Measurements from ENCODE around the gene TRAPPC1. TPM values are rescaled to one million over a fixed set of nuclear protein-coding genes. Genes with fewer than 3 reads are reported as not detected.

TRAPPC1 gene
- total RNA-seq, 1 donor from 2014 or later: 41.1 TPM

- DNase-seq (ENCODE audit: low spot score) (no peak), ATAC-seq (no peak)
Measured at GRCh38 chr17:7943291-7943690, 11.5 kb upstream of the TRAPPC1 start.

GRCh38 chr17:7940743-7941142 lies 9.0 kb upstream of the TRAPPC1 start:
- ATAC-seq (no peak), DNase-seq (ENCODE audit: low spot score) (no peak)

- ATAC-seq (no peak), DNase-seq (ENCODE audit: low spot score) (no peak)
Measured at GRCh38 chr17:7940034-7940433, 8.3 kb upstream of the TRAPPC1 start.

- no peak for ATAC-seq
- DNase-seq (ENCODE audit: low spot score): no peak
Measured at GRCh38 chr17:7935859-7936258, 4.1 kb upstream of the TRAPPC1 start.

- no peak for DNase-seq (ENCODE audit: low spot score)
- ATAC-seq: no peak
Measured at GRCh38 chr17:7932949-7933348, 1.2 kb upstream of the TRAPPC1 start.

GRCh38 chr17:7932483-7932891 lies 741 bp upstream of the TRAPPC1 start:
- peak; percentile 23 for ATAC-seq
- no peak for DNase-seq (ENCODE audit: low spot score)

- no peak for DNase-seq (ENCODE audit: low spot score)
- no peak for ATAC-seq
Measured at GRCh38 chr17:7930841-7931631, 710 bp downstream of the TRAPPC1 start.

- DNase-seq (ENCODE audit: low spot score): no peak
- ATAC-seq: no peak
Measured at GRCh38 chr17:7929158-7930023, 2.4 kb downstream of the TRAPPC1 start, which contains the start of gene KCNAB3. Gene KCNAB3 (minus strand): TSS chr17:7929856. CDS start chr17:7929435, 421 bp downstream.

GRCh38 chr17:7927596-7927995 lies 4.2 kb downstream of the TRAPPC1 start:
- no peak for ATAC-seq
- DNase-seq (ENCODE audit: low spot score): no peak

GRCh38 chr17:7922845-7923628 lies 8.7 kb downstream of the TRAPPC1 start:
- peak; percentile 70 for DNase-seq (ENCODE audit: low spot score)
- ATAC-seq: peak; percentile 89

GRCh38 chr17:7922269-7922844 lies 9.4 kb downstream of the TRAPPC1 start:
- ATAC-seq (no peak), DNase-seq (ENCODE audit: low spot score) (no peak)

GRCh38 chr17:7916808-7917207 lies 14.9 kb downstream of the TRAPPC1 start:
- no peak for ATAC-seq

GRCh38 chr17:7916385-7916682 lies 15.4 kb downstream of the TRAPPC1 start:
- DNase-seq (ENCODE audit: low spot score) (no peak), ATAC-seq (no peak)

More at GRCh38 chr17:7916808-7917207, 14.9 kb downstream of the TRAPPC1 start:
- DNase-seq (ENCODE audit: low spot score): no peak

- DNase-seq (ENCODE audit: low spot score): peak; percentile 84
- ATAC-seq: peak; percentile 88
Measured at GRCh38 chr17:7915611-7916384, 15.9 kb downstream of the TRAPPC1 start, which contains the start of gene RNF227. Gene RNF227 (minus strand): TSS chr17:7916289. CDS start chr17:7916195, 94 bp downstream.

- ATAC-seq (no peak), DNase-seq (ENCODE audit: low spot score) (no peak)
Measured at GRCh38 chr17:7915179-7915610, 16.6 kb downstream of the TRAPPC1 start.

GRCh38 chr17:7912927-7913524 lies 18.7 kb downstream of the TRAPPC1 start:
- ATAC-seq: peak; percentile 66
- DNase-seq (ENCODE audit: low spot score): no peak

- ATAC-seq (no peak), DNase-seq (ENCODE audit: low spot score) (no peak)
Measured at GRCh38 chr17:7911116-7911515, 20.6 kb downstream of the TRAPPC1 start.

- ATAC-seq (no peak), DNase-seq (ENCODE audit: low spot score) (no peak)
Measured at GRCh38 chr17:7910711-7911110, 21.0 kb downstream of the TRAPPC1 start.

- ATAC-seq: no peak
- DNase-seq (ENCODE audit: low spot score): no peak
Measured at GRCh38 chr17:7910281-7910680, 21.5 kb downstream of the TRAPPC1 start.

All from left lobe of liver (tissue), 2 donors.